Endometrial microvascular endothelial cells (primary cell): Measurements from ENCODE around the gene NLRC4. TPM values are rescaled to one million over a fixed set of nuclear protein-coding genes. Genes with fewer than 3 reads are reported as not detected.
"Not testable (repeated sequence)": the region's sequence is repeated elsewhere in the genome, so short reads cannot be mapped to it uniquely, and the experiment has no call there.

Source experiments
- in situ Hi-C: cut with HindIII; loops from 2 replicates; pipeline ENCODE4 v1.10.0; 2017; ENCODE audit warnings: low sequenced_read_pairs, low pct_unique_long_range_greater_than_20kb; ENCODE audit errors: inconsistent ontology term
- total RNA-seq: library from RNA; depleted of rRNA; stranded (reverse); fragments of >200 nt; gene quantifications from one replicate; pipeline ENCODE4 v1.2.3, GENCODE V29; 2015; ENCODE audit errors: inconsistent ontology term

The NLRC4 gene
- total RNA-seq, 1 donor from 2014 or later, result not detected

- in situ Hi-C loops, result no loop called here
Observed at GRCh38 chr2:32258242-32258641, 6.4 kb downstream of the NLRC4 start.

- in situ Hi-C loops, result no loop called here
Observed at GRCh38 chr2:32250290-32250689, 14.4 kb downstream of the NLRC4 start.

GRCh38 chr2:32249731-32250236, 14.9 kb downstream of the NLRC4 start:
- in situ Hi-C loops, result no loop called here

- in situ Hi-C loops, result no loop called here
Observed at GRCh38 chr2:32248299-32248698, 16.4 kb downstream of the NLRC4 start.

- in situ Hi-C loops, result no loop called here
Observed at GRCh38 chr2:32246911-32247310, 17.8 kb downstream of the NLRC4 start.

- in situ Hi-C loops, result no loop called here
Observed at GRCh38 chr2:32242331-32242730, 22.4 kb downstream of the NLRC4 start.

- in situ Hi-C loops, result no loop called here
Observed at GRCh38 chr2:32237996-32238395, 26.7 kb downstream of the NLRC4 start.

GRCh38 chr2:32237488-32237887, 27.2 kb downstream of the NLRC4 start:
- in situ Hi-C loops, result no loop called here

- in situ Hi-C loops, result no loop called here
Observed at GRCh38 chr2:32235315-32235714, 29.4 kb downstream of the NLRC4 start.

GRCh38 chr2:32231959-32232358, 32.7 kb downstream of the NLRC4 start:
- in situ Hi-C loops, result no loop called here

- in situ Hi-C loops, result no loop called here
Observed at GRCh38 chr2:32229635-32230034, 35.1 kb downstream of the NLRC4 start.

GRCh38 chr2:32228181-32228580, 36.5 kb downstream of the NLRC4 start:
- in situ Hi-C loops, result no loop called here

GRCh38 chr2:32227492-32227891, 37.2 kb downstream of the NLRC4 start:
- in situ Hi-C loops, result no loop called here

GRCh38 chr2:32222966-32223365, 41.7 kb downstream of the NLRC4 start:
- in situ Hi-C loops, result no loop called here

GRCh38 chr2:32220445-32220844, 44.2 kb downstream of the NLRC4 start:
- in situ Hi-C loops, result no loop called here

- in situ Hi-C loops, result no loop called here
Observed at GRCh38 chr2:32212295-32212694, 52.4 kb downstream of the NLRC4 start.

GRCh38 chr2:32210767-32211408, 53.8 kb downstream of the NLRC4 start:
- in situ Hi-C loops, result no loop called here

- in situ Hi-C loops, result not testable (repeated sequence)
Observed at GRCh38 chr2:32203428-32203827, 61.3 kb downstream of the NLRC4 start.

GRCh38 chr2:32200814-32201213, 63.9 kb downstream of the NLRC4 start:
- in situ Hi-C loops, result no loop called here

GRCh38 chr2:32192418-32192817, 72.3 kb downstream of the NLRC4 start:
- in situ Hi-C loops, result no loop called here

- in situ Hi-C loops, result no loop called here
Observed at GRCh38 chr2:32189011-32189410, 75.7 kb downstream of the NLRC4 start.
